GM13976 (cell line): ENCODE measurements around the gene DMAC2L.

Source experiments
- DNase-seq: peaks from one replicate; pipeline ENCODE4 v3.0.0; 2012; ENCODE audit warnings: low spot score
- CTCF ChIP-seq: IDR thresholded peaks from 2 replicates; pipeline ENCODE4 v1.5.1; 2012; ENCODE audit warnings: borderline replicate concordance, mild to moderate bottlenecking; ENCODE audit not compliant: insufficient read depth; ENCODE audit errors: extremely low read depth, missing control alignments, control extremely low read depth
- in situ Hi-C: fragments of 300-500 bp; cut with MboI; formaldehyde crosslinking; loops from one replicate; pipeline ENCODE4 v1.12.0; 2022; ENCODE audit warnings: low sequenced_read_pairs, mixed read lengths, inconsistent platforms; ENCODE audit not compliant: unreplicated experiment

The DMAC2L gene

GRCh38 chr14:50335989-50336824, 24.1 kb downstream of the DMAC2L start:
- no peak for TF ChIP-seq CTCF
- in situ Hi-C loops: no loop called here
- peak; percentile 37 for DNase-seq

- in situ Hi-C loops: no loop called here
- no peak for DNase-seq
- no peak for TF ChIP-seq CTCF
These were observed 26.5 kb downstream of the DMAC2L start for GRCh38 chr14:50338587-50338986.

GRCh38 chr14:50339178-50339804, 27.2 kb downstream of the DMAC2L start:
- DNase-seq: no peak
- no peak for TF ChIP-seq CTCF
- in situ Hi-C loops: no loop called here

- TF ChIP-seq CTCF: no peak
- in situ Hi-C loops: no loop called here
- DNase-seq: no peak
These were observed 27.9 kb downstream of the DMAC2L start for GRCh38 chr14:50340045-50340444.

GRCh38 chr14:50340963-50341362, 28.8 kb downstream of the DMAC2L start:
- no peak for TF ChIP-seq CTCF
- no peak for DNase-seq
- in situ Hi-C loops: no loop called here

- in situ Hi-C loops: no loop called here
- peak; percentile 70 for DNase-seq
- TF ChIP-seq CTCF: peak; percentile 70
These were observed 30.3 kb downstream of the DMAC2L start for GRCh38 chr14:50342221-50343078.
